ENCODE results near the gene TMC2.

Gene TMC2

DNA sequence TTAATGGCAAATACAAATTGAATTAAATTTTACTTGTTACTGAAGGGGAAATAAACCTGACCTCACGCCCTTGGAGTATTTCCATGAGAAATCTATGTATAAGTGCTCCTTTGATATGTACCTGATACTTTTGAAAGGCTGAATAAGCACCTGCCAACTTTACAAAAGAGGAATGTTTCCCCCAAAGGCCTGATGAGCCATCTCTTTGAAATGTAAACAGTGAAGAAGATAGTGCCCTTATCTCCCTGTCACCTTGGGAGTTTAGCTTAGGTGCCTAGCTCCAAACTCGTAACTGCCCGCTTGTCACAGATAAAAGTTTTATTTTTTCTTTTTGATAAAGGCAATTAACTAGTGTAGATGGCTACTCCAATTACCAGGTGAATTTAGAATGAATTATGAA is 26.6 kb upstream of the TMC2 start:
- no peaks in the 10 kb centered on the region for H3K27me3 ChIP-seq (ENCODE audit: insufficient read depth, poor library complexity, severe bottlenecking)
- H3K27ac ChIP-seq (replicated peaks), result no peak overlapping the region
- no peak overlapping the region for H3K4me3 ChIP-seq (replicated peaks; ENCODE audit: insufficient read depth, low read length)
- no peak for DNase-seq (ENCODE audit: low read depth in 1 of 2, low spot score in 1 of 2)
- TF ChIP-seq GABPA (IDR thresholded peaks at IDR 0.05; ENCODE audit: low read depth) (no peak), SPI1 (IDR thresholded peaks at IDR 0.05; ENCODE audit: borderline replicate concordance, low read depth) (no peak), POLR2AphosphoS5 (IDR thresholded peaks at IDR 0.05; ENCODE audit: low read depth) (no peak)
- TF ChIP-seq, protein P1, sequence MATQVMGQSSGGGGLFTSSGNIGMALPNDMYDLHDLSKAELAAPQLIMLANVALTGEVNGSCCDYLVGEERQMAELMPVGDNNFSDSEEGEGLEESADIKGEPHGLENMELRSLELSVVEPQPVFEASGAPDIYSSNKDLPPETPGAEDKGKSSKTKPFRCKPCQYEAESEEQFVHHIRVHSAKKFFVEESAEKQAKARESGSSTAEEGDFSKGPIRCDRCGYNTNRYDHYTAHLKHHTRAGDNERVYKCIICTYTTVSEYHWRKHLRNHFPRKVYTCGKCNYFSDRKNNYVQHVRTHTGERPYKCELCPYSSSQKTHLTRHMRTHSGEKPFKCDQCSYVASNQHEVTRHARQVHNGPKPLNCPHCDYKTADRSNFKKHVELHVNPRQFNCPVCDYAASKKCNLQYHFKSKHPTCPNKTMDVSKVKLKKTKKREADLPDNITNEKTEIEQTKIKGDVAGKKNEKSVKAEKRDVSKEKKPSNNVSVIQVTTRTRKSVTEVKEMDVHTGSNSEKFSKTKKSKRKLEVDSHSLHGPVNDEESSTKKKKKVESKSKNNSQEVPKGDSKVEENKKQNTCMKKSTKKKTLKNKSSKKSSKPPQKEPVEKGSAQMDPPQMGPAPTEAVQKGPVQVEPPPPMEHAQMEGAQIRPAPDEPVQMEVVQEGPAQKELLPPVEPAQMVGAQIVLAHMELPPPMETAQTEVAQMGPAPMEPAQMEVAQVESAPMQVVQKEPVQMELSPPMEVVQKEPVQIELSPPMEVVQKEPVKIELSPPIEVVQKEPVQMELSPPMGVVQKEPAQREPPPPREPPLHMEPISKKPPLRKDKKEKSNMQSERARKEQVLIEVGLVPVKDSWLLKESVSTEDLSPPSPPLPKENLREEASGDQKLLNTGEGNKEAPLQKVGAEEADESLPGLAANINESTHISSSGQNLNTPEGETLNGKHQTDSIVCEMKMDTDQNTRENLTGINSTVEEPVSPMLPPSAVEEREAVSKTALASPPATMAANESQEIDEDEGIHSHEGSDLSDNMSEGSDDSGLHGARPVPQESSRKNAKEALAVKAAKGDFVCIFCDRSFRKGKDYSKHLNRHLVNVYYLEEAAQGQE (IDR thresholded peaks at IDR 0.05; ENCODE audit: insufficient replicate concordance, low read depth), result no peak
- TF ChIP-seq, protein P2, sequence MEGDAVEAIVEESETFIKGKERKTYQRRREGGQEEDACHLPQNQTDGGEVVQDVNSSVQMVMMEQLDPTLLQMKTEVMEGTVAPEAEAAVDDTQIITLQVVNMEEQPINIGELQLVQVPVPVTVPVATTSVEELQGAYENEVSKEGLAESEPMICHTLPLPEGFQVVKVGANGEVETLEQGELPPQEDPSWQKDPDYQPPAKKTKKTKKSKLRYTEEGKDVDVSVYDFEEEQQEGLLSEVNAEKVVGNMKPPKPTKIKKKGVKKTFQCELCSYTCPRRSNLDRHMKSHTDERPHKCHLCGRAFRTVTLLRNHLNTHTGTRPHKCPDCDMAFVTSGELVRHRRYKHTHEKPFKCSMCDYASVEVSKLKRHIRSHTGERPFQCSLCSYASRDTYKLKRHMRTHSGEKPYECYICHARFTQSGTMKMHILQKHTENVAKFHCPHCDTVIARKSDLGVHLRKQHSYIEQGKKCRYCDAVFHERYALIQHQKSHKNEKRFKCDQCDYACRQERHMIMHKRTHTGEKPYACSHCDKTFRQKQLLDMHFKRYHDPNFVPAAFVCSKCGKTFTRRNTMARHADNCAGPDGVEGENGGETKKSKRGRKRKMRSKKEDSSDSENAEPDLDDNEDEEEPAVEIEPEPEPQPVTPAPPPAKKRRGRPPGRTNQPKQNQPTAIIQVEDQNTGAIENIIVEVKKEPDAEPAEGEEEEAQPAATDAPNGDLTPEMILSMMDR (IDR thresholded peaks at IDR 0.05; ENCODE audit: insufficient read depth, low read length), result no peak

DNA sequence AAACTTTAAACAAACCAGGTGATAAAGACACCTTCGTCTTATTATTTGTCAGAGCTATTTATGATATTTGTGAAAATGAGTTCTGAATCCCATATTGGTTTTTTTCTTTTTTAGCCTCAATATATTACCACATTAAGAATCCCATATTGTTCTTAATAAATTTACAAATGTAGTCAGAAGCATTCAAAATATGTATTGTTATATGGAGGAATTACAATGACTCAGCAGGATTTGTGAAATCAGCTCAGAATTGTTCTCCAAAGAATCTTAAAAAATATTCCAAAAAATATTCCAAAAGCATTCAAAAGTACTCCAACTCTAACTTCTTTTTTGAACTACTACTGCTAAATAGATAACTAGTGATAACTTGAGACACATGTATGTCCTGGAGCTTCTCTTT is 21.2 kb upstream of the TMC2 start:
- TF ChIP-seq GABPA (IDR thresholded peaks at IDR 0.05; ENCODE audit: low read depth), result no peak
- no peak for TF ChIP-seq POLR2AphosphoS5 (IDR thresholded peaks at IDR 0.05; ENCODE audit: low read depth)
- TF ChIP-seq, protein P1 (IDR thresholded peaks at IDR 0.05; ENCODE audit: insufficient replicate concordance, low read depth), result no peak
- TF ChIP-seq, protein P2 (IDR thresholded peaks at IDR 0.05; ENCODE audit: insufficient read depth, low read length), result no peak
- TF ChIP-seq SPI1 (IDR thresholded peaks at IDR 0.05; ENCODE audit: borderline replicate concordance, low read depth), result no peak
- H3K27ac ChIP-seq (replicated peaks), result no peak overlapping the region
- DNase-seq (ENCODE audit: low read depth in 1 of 2, low spot score in 1 of 2), result no peak
- H3K4me3 ChIP-seq (replicated peaks; ENCODE audit: insufficient read depth, low read length), result no peak overlapping the region
- no peaks in the 10 kb centered on the region for H3K27me3 ChIP-seq (ENCODE audit: insufficient read depth, poor library complexity, severe bottlenecking)

DNA sequence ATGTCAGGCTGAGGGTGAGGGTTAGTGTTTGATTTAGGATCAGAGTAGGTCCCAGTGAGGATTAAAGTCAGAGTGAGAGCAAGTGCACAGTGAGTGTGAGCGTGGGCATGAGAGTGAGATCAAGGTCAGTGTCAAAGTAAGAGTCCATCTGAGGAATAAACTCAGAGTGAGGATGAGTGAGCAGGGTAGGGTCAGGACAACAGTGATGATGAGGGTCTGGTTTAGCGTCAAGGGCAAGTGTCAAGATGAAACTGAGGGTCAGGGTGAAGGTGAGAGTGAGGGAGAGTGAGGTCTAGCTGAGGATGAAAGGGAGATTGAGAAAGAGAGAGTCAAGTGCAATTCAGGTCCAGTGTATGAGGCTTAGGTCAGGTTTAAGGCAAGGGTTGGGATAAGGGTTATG is 20.0 kb upstream of the TMC2 start:
- Histone ChIP-seq H3K27me3 (ENCODE audit: insufficient read depth, poor library complexity, severe bottlenecking) (no peaks in the 10 kb centered on the region), H3K4me3 (replicated peaks; ENCODE audit: insufficient read depth, low read length) (no peak overlapping the region), H3K27ac (replicated peaks) (no peak overlapping the region)
- TF ChIP-seq, protein P2 (IDR thresholded peaks at IDR 0.05; ENCODE audit: insufficient read depth, low read length), result no peak
- TF ChIP-seq POLR2AphosphoS5 (IDR thresholded peaks at IDR 0.05; ENCODE audit: low read depth), result no peak
- DNase-seq (ENCODE audit: low read depth in 1 of 2, low spot score in 1 of 2), result no peak

DNA sequence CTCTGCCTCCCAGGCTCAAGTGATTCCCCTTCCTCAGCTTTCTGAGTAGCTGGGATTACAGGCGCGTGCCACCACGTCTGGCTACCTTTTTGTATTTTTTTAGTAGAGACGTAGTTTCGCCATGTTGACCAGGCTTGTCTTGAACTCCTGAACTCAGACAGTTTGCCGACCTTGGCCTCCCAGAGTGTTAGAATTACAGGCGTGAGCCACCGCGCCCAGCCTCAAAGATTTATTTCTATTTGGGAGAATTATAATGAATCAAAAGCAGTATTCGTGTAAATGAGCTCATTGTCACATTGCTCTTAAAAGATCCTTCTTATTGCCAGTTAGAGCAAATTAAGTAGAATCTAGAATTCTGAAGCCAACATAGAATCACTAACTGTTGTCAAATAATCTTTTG is 18.3 kb upstream of the TMC2 start:
- no peak for DNase-seq (ENCODE audit: low read depth in 1 of 2, low spot score in 1 of 2)
- no peak overlapping the region for H3K27ac ChIP-seq (replicated peaks)
- H3K27me3 ChIP-seq (ENCODE audit: insufficient read depth, poor library complexity, severe bottlenecking), result no peaks in the 10 kb centered on the region
- H3K4me3 ChIP-seq (replicated peaks; ENCODE audit: insufficient read depth, low read length), result no peak overlapping the region
- TF ChIP-seq, protein P1 (IDR thresholded peaks at IDR 0.05; ENCODE audit: insufficient replicate concordance, low read depth), result no peak
- TF ChIP-seq, protein P2 (IDR thresholded peaks at IDR 0.05; ENCODE audit: insufficient read depth, low read length), result no peak
- TF ChIP-seq POLR2AphosphoS5 (IDR thresholded peaks at IDR 0.05; ENCODE audit: low read depth), result no peak

All from HL-60 (cell line).